H1 (cell line): ENCODE measurements around the gene ZNF81. TPM values are rescaled to one million over a fixed set of nuclear protein-coding genes. Genes with fewer than 3 reads are reported as not detected.

Source experiments
- CTCF ChIA-PET: fragments of 300-600 bp; sonication (Branson Sonifier 250); formaldehyde crosslinking; loops from one replicate; lab custom pipeline; 2021; ENCODE audit not compliant: partially characterized antibody; lab: Charles Lee
- POLR2A ChIA-PET: fragments of 300-600 bp; sonication (Branson Sonifier 250); formaldehyde crosslinking; loops from one replicate; lab custom pipeline; 2021; ENCODE audit warnings: inconsistent platforms; ENCODE audit not compliant: partially characterized antibody; lab: Charles Lee
- DNase-seq, 2 experiments: peaks; one replicate each; pipeline versions ENCODE4 v3.0.0 to v3.0.0-alpha.2; 2010 to 2022; ENCODE audit warnings: low spot score in 2 of 2, low read depth in 1 of 2, mixed read lengths in 1 of 2
- FAIRE-seq: peaks from 2 replicates; lab custom pipeline; 2011; peaks lifted over from hg19 to GRCh38; lab: Jason Lieb, UNC
- H2AFZ ChIP-seq: 2 replicates; pipeline ENCODE4 v1.8.1; 2012; ENCODE audit warnings: low read length, inconsistent platforms
- H2AK5ac ChIP-seq: 2 replicates; pipeline ENCODE4 v1.6.1; 2013; ENCODE audit warnings: low read depth, low read length
- H2BK120ac ChIP-seq: replicated peaks from 2 replicates; pipeline ENCODE3; 2013; ENCODE audit warnings: low read depth, low read length, inconsistent platforms
- H2BK12ac ChIP-seq: 2 replicates; pipeline ENCODE4 v1.6.1; 2013; ENCODE audit warnings: low read depth, low read length
- H2BK15ac ChIP-seq: 2 replicates; pipeline ENCODE4 v1.6.1; 2013; ENCODE audit warnings: low read length
- H2BK20ac ChIP-seq: 2 replicates; pipeline ENCODE4 v1.6.1; 2013; ENCODE audit warnings: low read length
- H2BK5ac ChIP-seq: 2 replicates; pipeline ENCODE4 v1.6.1; 2013; ENCODE audit warnings: low read depth, low read length
- H3K14ac ChIP-seq: 2 replicates; pipeline ENCODE4 v1.6.1; 2013; ENCODE audit warnings: inconsistent platforms; ENCODE audit not compliant: insufficient read length
- H3K18ac ChIP-seq: 2 replicates; pipeline ENCODE4 v1.6.1; 2013; ENCODE audit warnings: low read length; ENCODE audit errors: extremely low read depth
- H3K23ac ChIP-seq: 2 replicates; pipeline ENCODE4 v1.6.1; 2013; ENCODE audit warnings: inconsistent platforms; ENCODE audit not compliant: insufficient read length
- H3K23me2 ChIP-seq: 2 replicates; pipeline ENCODE4 v1.6.1; 2013; ENCODE audit warnings: low read depth, low read length
- H3K27ac ChIP-seq: 2 replicates; pipeline ENCODE4 v1.6.1; 2011; ENCODE audit warnings: low read depth, low read length, inconsistent platforms
- H3K27me3 ChIP-seq, 4 experiments: replicated peaks in 1 of 4; 1 replicate in 1 of 4; 2 replicates in 3 of 4; pipeline versions ENCODE4 v1.6.1 to v1.8.1; 2011 to 2013; ENCODE audit warnings: low read length in 3 of 4, mild to moderate bottlenecking in 3 of 4, inconsistent platforms in 2 of 4, mixed read lengths in 2 of 4, moderate library complexity in 1 of 4; ENCODE audit not compliant: control insufficient read depth in 3 of 4, insufficient read depth in 3 of 4; ENCODE audit errors: extremely low read depth in 1 of 4
- H3K36me3 ChIP-seq, 4 experiments: 2 replicates each; pipeline versions ENCODE4 v1.6.1 to v1.8.1; 2011 to 2013; ENCODE audit warnings: mild to moderate bottlenecking in 4 of 4, low read length in 3 of 4, moderate library complexity in 2 of 4, control low read depth in 1 of 4, inconsistent platforms in 1 of 4; ENCODE audit not compliant: insufficient read depth in 4 of 4, control insufficient read depth in 2 of 4
- H3K4ac ChIP-seq: replicated peaks from 2 replicates; pipeline ENCODE3; 2013; ENCODE audit warnings: low read length, low read depth, mixed read lengths, inconsistent platforms; ENCODE audit not compliant: insufficient read length
- H3K4me1 ChIP-seq, 4 experiments: replicated peaks in 1 of 4; 1 replicate in 1 of 4; 2 replicates in 3 of 4; pipeline versions ENCODE4 v1.6.1 to v1.8.1; 2011 to 2013; ENCODE audit warnings: low read length in 3 of 4, inconsistent platforms in 2 of 4, mixed read lengths in 1 of 4; ENCODE audit not compliant: insufficient read depth in 4 of 4, control insufficient read depth in 3 of 4
- H3K4me2 ChIP-seq, 2 experiments: 2 replicates each; pipeline versions ENCODE4 v1.6.1 to v1.8.1; 2011 to 2013; ENCODE audit warnings: low read depth in 2 of 2, low read length in 2 of 2, control low read depth in 1 of 2, inconsistent platforms in 1 of 2, mild to moderate bottlenecking in 1 of 2; ENCODE audit not compliant: insufficient read depth in 1 of 2
- H3K4me3 ChIP-seq, 4 experiments: fragments of 200-600, 300-600 bp in 1 of 4; sonication (generic), shearing (Covaris generic), sonication (Bioruptor Twin) in 1 of 4; 2 replicates each; pipeline versions ENCODE4 v1.5.1 to v1.8.1; 2011 to 2016; ENCODE audit warnings: low read length in 4 of 4, low read depth in 3 of 4, control low read depth in 2 of 4, inconsistent platforms in 2 of 4, mild to moderate bottlenecking in 2 of 4, mixed read lengths in 1 of 4, moderate library complexity in 1 of 4; ENCODE audit not compliant: insufficient read depth in 2 of 4; ENCODE audit errors: extremely low read depth in 1 of 4
- H3K56ac ChIP-seq: replicated peaks from 2 replicates; pipeline ENCODE3; 2013; ENCODE audit warnings: low read depth, mild to moderate bottlenecking, mixed read lengths, low read length, inconsistent platforms; ENCODE audit not compliant: insufficient read length
- H3K79me1 ChIP-seq: 2 replicates; pipeline ENCODE4 v1.6.1; 2013; ENCODE audit warnings: low read depth, low read length, control low read depth
- H3K79me2 ChIP-seq, 2 experiments: 2 replicates each; pipeline versions ENCODE4 v1.6.1 to v1.8.1; 2012 to 2013; ENCODE audit warnings: low read length in 2 of 2, mild to moderate bottlenecking in 2 of 2, inconsistent platforms in 1 of 2; ENCODE audit not compliant: insufficient read depth in 2 of 2, control insufficient read depth in 1 of 2
- H3K9ac ChIP-seq, 4 experiments: replicated peaks in 1 of 4; 1 replicate in 1 of 4; 2 replicates in 3 of 4; pipeline versions ENCODE4 v1.6.1 to v1.8.1; 2011 to 2013; ENCODE audit warnings: low read depth in 3 of 4, low read length in 3 of 4, control low read depth in 2 of 4, mild to moderate bottlenecking in 2 of 4, moderate library complexity in 2 of 4, inconsistent platforms in 1 of 4; ENCODE audit errors: extremely low read depth in 1 of 4
- H3K9me3 ChIP-seq, 2 experiments: 2 replicates each; pipeline versions ENCODE4 v1.6.1 to v1.8.1; 2012 to 2013; ENCODE audit warnings: mild to moderate bottlenecking in 2 of 2, moderate library complexity in 2 of 2, control low read depth in 1 of 2, inconsistent platforms in 1 of 2, low read depth in 1 of 2, low read length in 1 of 2, mixed read lengths in 1 of 2; ENCODE audit not compliant: insufficient read depth in 2 of 2
- H4K20me1 ChIP-seq, 2 experiments: replicated peaks in 1 of 2; 2 replicates each; pipeline versions ENCODE3 to v1.8.1; 2011 to 2013; ENCODE audit warnings: inconsistent platforms in 2 of 2, low read length in 2 of 2, mild to moderate bottlenecking in 1 of 2; ENCODE audit not compliant: insufficient read depth in 2 of 2, control insufficient read depth in 1 of 2
- H4K5ac ChIP-seq: 2 replicates; pipeline ENCODE4 v1.6.1; 2013; ENCODE audit warnings: low read length, low read depth, mixed read lengths, inconsistent platforms; ENCODE audit not compliant: insufficient read length
- H4K8ac ChIP-seq: 2 replicates; pipeline ENCODE4 v1.8.0; 2013; ENCODE audit warnings: mild to moderate bottlenecking, moderate library complexity, low read length, inconsistent platforms; ENCODE audit not compliant: insufficient read depth; ENCODE audit errors: extremely low read depth
- H4K91ac ChIP-seq: replicated peaks from 2 replicates; pipeline ENCODE3; 2013; ENCODE audit warnings: low read length, mixed read lengths, inconsistent platforms; ENCODE audit not compliant: insufficient read length
- ATF2 ChIP-seq: IDR thresholded peaks from 2 replicates; pipeline ENCODE4 v1.6.1; 2012; ENCODE audit warnings: low read length, inconsistent platforms
- HDAC2 ChIP-seq, 2 experiments: fragments of 300-600 bp in 1 of 2; sonication (generic) in 1 of 2; IDR thresholded peaks; 2 replicates each; pipeline ENCODE4 v1.6.1; 2011 to 2012; ENCODE audit warnings: low read depth in 2 of 2, low read length in 2 of 2, mild to moderate bottlenecking in 2 of 2, moderate library complexity in 2 of 2, borderline replicate concordance in 1 of 2, inconsistent platforms in 1 of 2
- SUZ12 ChIP-seq: fragments of 200-600 bp; sonication (generic); IDR thresholded peaks from 2 replicates; pipeline ENCODE4 v1.6.1; 2012; ENCODE audit warnings: mild to moderate bottlenecking, inconsistent platforms, low read length, moderate library complexity, mixed read lengths
- WGBS, 2 experiments: shearing (Covaris generic) in 1 of 2; methylation state at CpG; one replicate each; pipeline versions ENCODE4 v1.1.6 to v1.1.7; 2013 to 2015; ENCODE audit warnings: low lambda C conversion rate in 2 of 2, mixed read lengths in 2 of 2, inconsistent platforms in 1 of 2, low coverage in 1 of 2, missing lambda C conversion rate in 1 of 2; ENCODE audit not compliant: insufficient replicate concordance in 2 of 2, insufficient coverage in 1 of 2, insufficient read length in 1 of 2; ENCODE audit errors: extremely low coverage in 1 of 2, missing lambda C conversion rate in 1 of 2; 5-methylcytosine and 5-hydroxymethylcytosine counted together
- polyA plus RNA-seq, 7 experiments: library from polyadenylated mRNA; depleted of rRNA in 3 of 7; stranded (reverse) in 5 of 7; unstranded in 2 of 7; fragments of >200 nt in 5 of 7; fragments of 200-250 nt in 2 of 7; gene quantifications; 1 replicate in 5 of 7; 2 replicates in 1 of 7; 4 replicates in 1 of 7; pipeline versions ENCODE4 v1.2.1 to v1.2.3, GENCODE V29; 2011 to 2013; ENCODE audit warnings: missing spikeins in 2 of 7, mixed read lengths in 2 of 7
- total RNA-seq: library from RNA; stranded (reverse); fragmentation: NEBNext Ultra II Directional; extraction: Animal tissue kit (Norgen Biotek cat#: 25700); gene quantifications from 2 replicates; pipeline ENCODE4 v1.2.1, GENCODE V29; 2021

Gene ZNF81
- total and polyA plus RNA-seq, 2 of the 8 experiments (the other 6 are each of a cell fraction or from before 2014, with no cell fraction given): 3.4 to 10.0 TPM

- Histone ChIP-seq H3K36me3 (no peaks in the 10 kb centered on the region), H2AFZ (no peak overlapping the region), H3K4me2 (no peak overlapping the region), H2BK15ac (no peak overlapping the region), H3K27ac (no peak overlapping the region), H2BK12ac (no peak overlapping the region), H3K27me3 (no peaks in the 10 kb centered on the region), H4K20me1 (no peaks in the 10 kb centered on the region), H3K18ac (no peak overlapping the region), H4K5ac (no peak overlapping the region), H3K4me3 (no peak overlapping the region), H2BK20ac (no peak overlapping the region), H3K56ac (no peak overlapping the region), H3K79me1 (no peaks in the 10 kb centered on the region), H4K8ac (no peak overlapping the region), H2AK5ac (no peak overlapping the region), H3K4ac (no peak overlapping the region), H2BK5ac (no peak overlapping the region), H3K79me2 (no peaks in the 10 kb centered on the region), H3K4me1 (no peaks in the 10 kb centered on the region), H3K9me3 (no peaks in the 10 kb centered on the region), H2BK120ac (no peak overlapping the region), H3K23me2 (no peaks in the 10 kb centered on the region), H3K9ac (no peak overlapping the region), H3K14ac (no peak overlapping the region)
- ChIA-PET CTCF (interaction anchor here (1.6 kb wide), 1 partner anchor 9 kb away, joined by 7 read pairs; no protein-coding TSS in a partner anchor), POLR2A (no interaction called here)
- 100% methylated on average over 2 of the region's 2 CpGs; no CpG with 5 or more reads in 1 of the 2 experiments for WGBS, 2 experiments
- no peak for DNase-seq
- no peak for FAIRE-seq
- no peak for TF ChIP-seq SUZ12
- TF ChIP-seq HDAC2 (IDR thresholded peaks at IDR 0.05; ENCODE audit: borderline replicate concordance in 1 of 2, low read depth in 2 of 2, low read length in 2 of 2): no peak
- no peak for TF ChIP-seq ATF2
- TF ChIP-seq, all 59 proteins: peak for 0
- Histone ChIP-seq H3K23ac (no peak overlapping the region), H4K91ac (no peak overlapping the region)
These were observed 26.5 kb downstream of the ZNF81 start for GRCh38 chrX:47863187-47863586.
